DMS153 treated with DMSO at 0.1 percent for 48 hours (cell line): ENCODE data around the gene CDH12.
A peak's percentile ranks its signal among the peaks of the same experiment; 100 is the strongest.
"Not testable (repeated sequence)": the region's sequence is repeated elsewhere in the genome, so short reads cannot be mapped to it uniquely, and the experiment has no call there.

Experiments used
- DNase-seq: peaks from one replicate; lab custom pipeline; 2025; ENCODE audit not compliant: unreplicated experiment; lab: John Stamatoyannopoulos, UW

CDH12 gene

GRCh38 chr5:22168704-22169103 lies 684.4 kb downstream of the CDH12 start:
- DNase-seq = not testable (repeated sequence)

- not testable (repeated sequence) for DNase-seq
Observed at GRCh38 chr5:22165931-22166330, 687.2 kb downstream of the CDH12 start.

- not testable (repeated sequence) for DNase-seq
Observed at GRCh38 chr5:22164910-22165748, 688.0 kb downstream of the CDH12 start.

GRCh38 chr5:22156953-22157352 lies 696.2 kb downstream of the CDH12 start:
- DNase-seq = not testable (repeated sequence)

GRCh38 chr5:22154779-22155178 lies 698.4 kb downstream of the CDH12 start:
- DNase-seq = not testable (repeated sequence)

GRCh38 chr5:22151801-22152200 lies 701.3 kb downstream of the CDH12 start:
- not testable (repeated sequence) for DNase-seq

GRCh38 chr5:22140418-22140817 lies 712.7 kb downstream of the CDH12 start:
- DNase-seq = not testable (repeated sequence)

- DNase-seq = not testable (repeated sequence)
Observed at GRCh38 chr5:22139662-22140300, 713.4 kb downstream of the CDH12 start.

GRCh38 chr5:22111320-22111719 lies 741.8 kb downstream of the CDH12 start:
- no peak for DNase-seq

- no peak for DNase-seq
Observed at GRCh38 chr5:22109315-22109714, 743.8 kb downstream of the CDH12 start.

GRCh38 chr5:22108545-22108944 lies 744.6 kb downstream of the CDH12 start:
- DNase-seq = no peak

- DNase-seq = no peak
Observed at GRCh38 chr5:22102823-22103359, 750.3 kb downstream of the CDH12 start.

GRCh38 chr5:22088517-22088916 lies 764.6 kb downstream of the CDH12 start:
- no peak for DNase-seq

- no peak for DNase-seq
Observed at GRCh38 chr5:22079566-22079965, 773.6 kb downstream of the CDH12 start.

GRCh38 chr5:22079002-22079401 lies 774.1 kb downstream of the CDH12 start:
- no peak for DNase-seq

GRCh38 chr5:22076586-22076985 lies 776.6 kb downstream of the CDH12 start:
- DNase-seq = no peak

GRCh38 chr5:22070186-22070728 lies 782.9 kb downstream of the CDH12 start:
- DNase-seq = no peak

GRCh38 chr5:22063717-22064116 lies 789.4 kb downstream of the CDH12 start:
- DNase-seq = no peak

GRCh38 chr5:22058620-22059019 lies 794.5 kb downstream of the CDH12 start:
- DNase-seq = no peak

GRCh38 chr5:22057012-22057411 lies 796.1 kb downstream of the CDH12 start:
- no peak for DNase-seq

GRCh38 chr5:22056601-22057000 lies 796.5 kb downstream of the CDH12 start:
- no peak for DNase-seq

- DNase-seq = peak; percentile 62
Observed at GRCh38 chr5:22053195-22053594, 799.9 kb downstream of the CDH12 start.
